Measurements from ENCODE around the gene KLHL4. TPM values are rescaled to one million over a fixed set of nuclear protein-coding genes. Genes with fewer than 3 reads are reported as not detected.
"Not testable (repeated sequence)": the region's sequence is repeated elsewhere in the genome, so short reads cannot be mapped to it uniquely, and the experiment has no call there.

The KLHL4 gene, protein sequence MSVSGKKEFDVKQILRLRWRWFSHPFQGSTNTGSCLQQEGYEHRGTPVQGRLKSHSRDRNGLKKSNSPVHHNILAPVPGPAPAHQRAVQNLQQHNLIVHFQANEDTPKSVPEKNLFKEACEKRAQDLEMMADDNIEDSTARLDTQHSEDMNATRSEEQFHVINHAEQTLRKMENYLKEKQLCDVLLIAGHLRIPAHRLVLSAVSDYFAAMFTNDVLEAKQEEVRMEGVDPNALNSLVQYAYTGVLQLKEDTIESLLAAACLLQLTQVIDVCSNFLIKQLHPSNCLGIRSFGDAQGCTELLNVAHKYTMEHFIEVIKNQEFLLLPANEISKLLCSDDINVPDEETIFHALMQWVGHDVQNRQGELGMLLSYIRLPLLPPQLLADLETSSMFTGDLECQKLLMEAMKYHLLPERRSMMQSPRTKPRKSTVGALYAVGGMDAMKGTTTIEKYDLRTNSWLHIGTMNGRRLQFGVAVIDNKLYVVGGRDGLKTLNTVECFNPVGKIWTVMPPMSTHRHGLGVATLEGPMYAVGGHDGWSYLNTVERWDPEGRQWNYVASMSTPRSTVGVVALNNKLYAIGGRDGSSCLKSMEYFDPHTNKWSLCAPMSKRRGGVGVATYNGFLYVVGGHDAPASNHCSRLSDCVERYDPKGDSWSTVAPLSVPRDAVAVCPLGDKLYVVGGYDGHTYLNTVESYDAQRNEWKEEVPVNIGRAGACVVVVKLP
- 10 to 100 TPM in 6 of 10 donors, 1 to 10 TPM in 4; 3.7 to 23.4 (median 10.4) TPM for polyA plus RNA-seq (ENCODE audit: insufficient read length in 10 of 10)
- long read RNA-seq, donor 1, full-length matches to known transcripts, result 7 of 7 reads
- long read RNA-seq, donor 1, partial matches to known transcripts, result 0 of 7 reads
- long read RNA-seq, donor 1, other reads (novel, unspliced or antisense), result 0 of 7 reads
- long read RNA-seq, donor 2, full-length matches to known transcripts, result 3 of 3 reads
- long read RNA-seq, donor 2, partial matches to known transcripts, result 0 of 3 reads
- long read RNA-seq, donor 2, other reads (novel, unspliced or antisense), result 0 of 3 reads
- long read RNA-seq, donor 3, result 0 reads
- long read RNA-seq, donor 4, result 0 reads
- long read RNA-seq, donor 5, full-length matches to known transcripts, result 2 of 2 reads
- long read RNA-seq, donor 5, partial matches to known transcripts, result 0 of 2 reads
- long read RNA-seq, donor 5, other reads (novel, unspliced or antisense), result 0 of 2 reads
- long read RNA-seq, donor 6, full-length matches to known transcripts, result 1 of 1 reads
- long read RNA-seq, donor 6, partial matches to known transcripts, result 0 of 1 reads
- long read RNA-seq, donor 6, other reads (novel, unspliced or antisense), result 0 of 1 reads
- long read RNA-seq, donor 7, full-length matches to known transcripts, result 5 of 5 reads
- long read RNA-seq, donor 7, partial matches to known transcripts, result 0 of 5 reads
- long read RNA-seq, donor 7, other reads (novel, unspliced or antisense), result 0 of 5 reads
- long read RNA-seq, donor 8, result 0 reads
- long read RNA-seq, donor 9, result 0 reads

DNA sequence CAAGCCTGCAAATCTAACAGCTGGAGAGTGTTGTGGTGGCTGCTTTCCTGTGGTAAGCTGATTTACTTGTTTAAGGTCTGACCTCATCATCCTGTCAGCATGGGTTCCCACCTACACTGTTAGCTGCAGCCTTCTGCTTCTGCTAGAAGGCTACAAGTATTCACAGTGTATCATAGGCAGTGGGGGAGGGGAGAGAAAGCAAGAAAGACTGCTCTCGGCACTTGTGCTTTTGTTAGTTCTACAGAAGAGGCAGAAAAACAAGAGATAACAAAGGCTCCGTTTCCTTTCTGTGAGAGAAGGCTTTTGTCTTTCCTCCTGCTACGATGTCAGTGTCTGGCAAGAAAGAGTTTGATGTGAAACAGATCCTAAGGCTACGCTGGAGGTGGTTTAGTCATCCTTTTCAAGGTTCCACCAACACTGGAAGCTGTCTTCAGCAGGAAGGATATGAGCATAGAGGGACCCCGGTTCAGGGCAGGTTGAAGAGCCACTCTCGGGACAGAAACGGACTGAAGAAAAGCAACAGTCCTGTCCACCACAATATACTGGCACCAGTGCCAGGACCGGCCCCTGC, at the start of gene KLHL4:
Gene KLHL4, plus strand, starts transcription at position 232 of the 571 bp plus-strand sequence. Its CDS starts 92 bp downstream, at position 324.
- DNase-seq, result peak; percentile 47 to 72 (median 56)

- no peak for DNase-seq
Observed at GRCh38 chrX:87468941-87469340, 48.7 kb upstream of the KLHL4 start.

DNA sequence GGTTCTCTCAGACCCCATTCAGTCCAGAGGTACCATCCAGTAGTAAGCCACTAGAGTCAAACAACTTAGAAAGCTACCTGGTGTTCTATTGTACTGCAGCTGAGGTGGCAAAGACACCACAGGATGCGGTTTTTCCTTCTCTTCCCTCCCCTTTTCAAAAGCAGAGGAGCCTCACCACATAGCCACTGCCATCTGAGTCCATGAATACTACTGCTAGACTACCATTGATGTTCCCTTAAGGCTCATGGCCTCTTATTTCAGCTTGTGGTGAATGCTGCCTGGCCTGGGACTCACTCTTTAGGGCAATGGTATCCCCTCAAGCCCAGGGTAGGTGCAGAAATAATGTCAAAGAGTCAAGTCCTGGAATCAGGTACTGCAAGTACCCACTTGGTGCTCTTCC, 41.8 kb upstream of the KLHL4 start:
- DNase-seq, result no peak

DNA sequence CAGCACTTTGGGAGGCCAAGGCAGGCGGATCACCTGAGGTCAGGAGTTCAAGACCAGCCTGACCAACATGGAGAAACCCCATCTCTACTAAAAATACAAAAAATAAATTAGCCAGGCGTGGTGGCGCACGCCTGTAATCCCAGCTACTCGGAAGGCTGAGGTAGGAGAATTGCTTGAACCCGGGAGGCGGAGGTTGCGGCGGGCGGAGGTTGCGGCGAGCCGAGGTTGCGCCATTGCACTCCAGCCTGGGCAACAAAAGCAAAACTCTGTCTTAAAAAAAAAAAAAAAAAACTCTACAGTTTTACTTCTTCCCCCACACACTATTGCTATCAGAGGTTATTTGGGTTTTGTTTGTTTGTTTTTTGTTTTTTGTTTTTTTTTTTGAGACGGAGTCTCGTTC, 38.9 kb upstream of the KLHL4 start:
- DNase-seq, result not testable (repeated sequence)

DNA sequence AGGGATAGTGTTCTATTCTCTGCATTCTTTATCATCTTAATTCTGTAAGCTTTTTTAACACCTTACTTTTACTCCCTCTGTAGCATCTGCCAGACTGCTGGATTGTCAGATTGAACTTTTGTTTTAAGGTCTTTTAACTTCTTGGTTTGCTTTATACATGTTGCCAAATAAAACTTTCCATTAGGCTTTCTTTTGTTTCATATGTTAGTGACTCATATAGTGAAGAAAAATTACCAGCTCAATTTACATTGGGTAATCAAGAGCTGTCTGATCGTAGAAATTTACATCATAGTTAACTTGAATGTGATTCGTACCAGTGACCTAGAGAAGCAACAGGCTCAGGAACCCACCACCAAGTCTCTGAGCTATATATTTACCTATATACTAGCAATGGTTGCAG, 28.5 kb upstream of the KLHL4 start:
- DNase-seq, result no peak

- DNase-seq, result peak in 1 of 3 donors; percentile 17
Observed at GRCh38 chrX:87515836-87516235, 1.8 kb upstream of the KLHL4 start.

GRCh38 chrX:87516717-87517121, 883 bp upstream of the KLHL4 start:
- peak in 2 of 3 donors; percentile 3 to 25 for DNase-seq

- peak in 1 of 3 donors; percentile 13 for DNase-seq
Observed at GRCh38 chrX:87518504-87518903, 902 bp downstream of the KLHL4 start.

DNA sequence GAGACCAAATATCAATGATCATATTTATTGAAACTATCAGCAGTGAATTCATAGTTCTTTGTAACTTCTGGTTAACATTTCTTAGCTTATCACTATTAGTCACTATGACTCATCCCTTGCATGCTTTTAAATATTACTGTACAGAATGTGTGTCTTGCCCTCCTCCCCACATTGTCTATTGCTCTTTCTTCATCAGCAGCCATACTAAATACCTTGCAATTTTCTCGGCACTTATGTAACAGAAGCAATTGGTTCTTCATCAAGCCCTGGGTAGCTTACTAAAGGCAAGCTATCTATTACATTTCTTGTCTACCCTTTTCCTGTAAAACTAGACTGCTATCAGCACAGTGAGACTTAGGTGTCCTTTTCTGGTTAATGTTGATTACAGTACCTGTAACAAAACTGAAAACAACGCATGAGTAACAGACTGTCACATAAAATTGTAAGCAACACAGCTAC, 8.2 kb downstream of the KLHL4 start:
- peak in 1 of 3 donors; percentile 20 for DNase-seq

GRCh38 chrX:87526281-87526680, 8.7 kb downstream of the KLHL4 start:
- DNase-seq, result no peak

DNA sequence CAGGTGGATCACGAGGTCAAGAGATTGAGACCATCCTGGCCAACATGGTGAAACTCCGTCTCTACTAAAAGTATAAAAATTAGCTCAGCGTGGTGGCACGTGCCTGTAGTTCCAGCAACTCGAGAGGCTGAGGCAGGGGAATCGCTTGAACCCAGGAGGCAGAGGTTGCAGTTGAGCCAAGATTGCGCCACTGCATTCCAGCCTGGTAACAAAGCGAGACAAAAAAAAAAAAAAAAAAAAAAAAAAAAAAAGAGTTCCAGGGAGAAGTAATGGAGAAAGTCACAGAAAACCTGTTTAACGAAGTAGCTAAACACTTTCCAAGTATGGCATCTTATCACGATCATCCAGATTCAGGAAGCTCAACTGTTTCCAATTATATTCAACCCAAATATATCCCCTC, 10.9 kb downstream of the KLHL4 start:
- no peak for DNase-seq

GRCh38 chrX:87571964-87572363, 54.4 kb downstream of the KLHL4 start:
- DNase-seq, result no peak

DNA sequence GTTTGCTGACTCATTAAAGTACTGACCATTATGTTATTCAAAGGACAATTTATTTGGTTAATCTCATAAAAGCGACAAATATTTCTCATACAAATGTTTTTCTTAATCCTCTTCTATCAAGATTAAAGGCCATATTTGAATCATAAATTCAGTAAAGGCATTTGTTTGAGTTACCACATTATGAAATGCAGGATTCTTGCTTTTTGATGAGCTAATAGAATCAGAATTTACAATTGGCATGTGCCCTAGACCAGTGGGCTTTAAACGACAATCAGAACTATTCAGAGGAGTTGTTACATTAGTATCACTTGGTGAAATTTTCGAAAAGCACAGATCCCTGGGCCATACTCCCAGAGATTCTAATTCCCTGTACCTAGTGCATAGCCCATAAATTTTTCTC, 55.3 kb downstream of the KLHL4 start:
- no peak for DNase-seq

DNA sequence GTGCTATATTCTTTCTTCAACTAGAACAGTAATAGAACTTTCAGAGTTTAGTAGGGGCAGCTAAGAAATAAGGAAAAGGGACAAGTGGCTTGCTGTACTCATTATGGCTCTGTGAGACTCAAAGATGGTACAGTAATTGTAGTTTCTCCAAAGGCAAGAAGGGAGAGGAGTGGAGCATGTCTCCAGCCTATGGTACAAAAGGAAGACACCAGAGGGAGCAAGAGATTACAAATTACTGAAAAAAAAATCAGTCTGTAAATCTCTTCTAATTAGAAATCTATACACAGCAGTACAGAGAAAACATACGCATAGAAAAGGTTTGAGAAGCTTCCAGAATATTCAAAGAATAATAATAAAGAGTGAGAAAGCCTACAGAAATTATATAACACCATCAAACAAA, 61.4 kb downstream of the KLHL4 start:
- DNase-seq, result no peak

- DNase-seq, result no peak
Observed at GRCh38 chrX:87580862-87581261, 63.3 kb downstream of the KLHL4 start.

DNA sequence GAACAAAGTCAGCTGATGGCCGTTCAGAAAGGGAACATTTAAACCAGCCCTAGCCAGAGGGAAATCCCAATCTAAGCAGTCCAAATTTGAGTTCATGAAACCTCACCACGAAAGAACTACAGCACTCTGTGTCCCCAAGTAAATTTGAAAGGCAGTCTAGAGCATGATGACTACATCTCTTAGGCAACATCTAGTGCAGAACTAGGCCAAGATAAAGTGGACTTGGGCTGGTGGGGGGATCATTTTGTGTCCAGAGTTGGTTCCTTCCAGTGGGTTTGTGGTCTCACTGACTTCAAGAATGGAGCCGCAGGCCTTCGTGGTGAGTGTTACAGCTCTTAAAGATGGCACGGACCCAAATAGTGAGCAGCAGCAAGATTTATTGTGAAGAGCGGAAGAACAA, 64.9 kb downstream of the KLHL4 start:
- no peak for DNase-seq

GRCh38 chrX:87583679-87584078, 66.1 kb downstream of the KLHL4 start:
- no peak for DNase-seq

DNA sequence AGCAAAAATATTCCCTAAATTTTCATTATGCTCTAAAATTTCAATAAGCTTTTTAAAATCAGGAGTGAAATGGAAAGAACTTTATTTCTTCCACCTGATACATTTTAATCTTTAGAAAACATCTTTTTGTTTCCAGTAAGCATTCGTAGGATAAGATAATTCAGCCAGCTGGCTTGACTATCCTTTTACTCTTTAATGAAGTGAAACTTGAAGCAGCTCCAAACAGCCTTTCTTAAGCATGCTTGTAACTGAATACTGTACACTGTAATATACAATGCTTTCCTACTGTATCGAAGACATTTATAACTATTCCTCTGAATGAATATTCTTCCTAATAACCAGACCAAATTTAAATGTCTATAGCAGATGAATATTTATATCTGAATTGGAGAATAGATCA, 98.8 kb downstream of the KLHL4 start:
- peak; percentile 28 to 63 (median 40) for DNase-seq

- DNase-seq, result peak; percentile 6 to 26 (median 17)
Observed at GRCh38 chrX:87621697-87622096, 104.1 kb downstream of the KLHL4 start.

DNA sequence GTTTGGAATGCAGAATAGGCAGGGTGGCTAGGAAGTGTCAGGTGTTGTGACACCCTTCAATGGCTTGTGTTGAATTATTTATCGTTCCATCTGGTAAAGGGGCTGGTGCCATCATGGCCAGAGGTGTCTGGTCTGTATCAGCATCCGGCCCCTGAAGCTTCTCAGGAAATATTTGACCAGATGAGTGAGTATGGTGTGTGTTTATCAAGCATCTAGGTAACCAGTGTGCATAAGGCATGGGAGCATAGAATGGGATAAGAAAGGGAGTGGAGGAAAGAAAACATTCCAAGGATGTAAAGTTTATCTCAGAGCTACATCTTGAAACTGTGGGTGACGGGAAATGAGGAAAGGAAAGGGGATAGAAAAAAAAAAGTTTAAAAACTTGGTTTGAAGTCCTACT, 109.4 kb downstream of the KLHL4 start:
- no peak for DNase-seq

- DNase-seq, result no peak
Observed at GRCh38 chrX:87634361-87634760, 116.8 kb downstream of the KLHL4 start.

Data from muscle of back (tissue), 13 donors.